HG03520 (cell line): Measurements from ENCODE around the gene KCNC3.

Experiments
- ATAC-seq: cut with Tn5 transposase; IDR thresholded peaks from one replicate; pipeline ENCODE4 v1.9.1; 2021; ENCODE audit warnings: mild to moderate bottlenecking, moderate library complexity; ENCODE audit not compliant: unreplicated experiment

The KCNC3 gene

GRCh38 chr19:50280074-50280473 is 49.1 kb downstream of the KCNC3 start:
- ATAC-seq: no peak

- ATAC-seq: no peak
Observed at GRCh38 chr19:50277966-50278580, 51.1 kb downstream of the KCNC3 start.

GRCh38 chr19:50276370-50277063 is 52.7 kb downstream of the KCNC3 start:
- no peak for ATAC-seq

- ATAC-seq: no peak
Observed at GRCh38 chr19:50275577-50276368, 53.4 kb downstream of the KCNC3 start.

GRCh38 chr19:50273821-50274220 is 55.4 kb downstream of the KCNC3 start:
- no peak for ATAC-seq

- no peak for ATAC-seq
Observed at GRCh38 chr19:50272263-50272897, 56.8 kb downstream of the KCNC3 start.

- no peak for ATAC-seq
Observed at GRCh38 chr19:50269653-50270052, 59.5 kb downstream of the KCNC3 start.

- no peak for ATAC-seq
Observed at GRCh38 chr19:50268501-50268900, 60.7 kb downstream of the KCNC3 start.

- ATAC-seq: no peak
Observed at GRCh38 chr19:50268041-50268440, 61.1 kb downstream of the KCNC3 start.

- no peak for ATAC-seq
Observed at GRCh38 chr19:50266896-50267295, 62.3 kb downstream of the KCNC3 start.

GRCh38 chr19:50266041-50266440 is 63.1 kb downstream of the KCNC3 start:
- ATAC-seq: no peak

- ATAC-seq: no peak
Observed at GRCh38 chr19:50264483-50265186, 64.5 kb downstream of the KCNC3 start.

GRCh38 chr19:50263176-50263575 is 66.0 kb downstream of the KCNC3 start:
- ATAC-seq: no peak
